HL-60 (cell line): ENCODE data around the gene HOXA13.

Experiments used
- CTCF ChIP-seq: IDR thresholded peaks from one replicate; pipeline ENCODE4 v1.5.1; 2011; ENCODE audit warnings: low read length, control low read depth, inconsistent platforms; ENCODE audit not compliant: insufficient read depth
- GABPA ChIP-seq: IDR thresholded peaks from 2 replicates; pipeline ENCODE4 v1.6.1; 2012; ENCODE audit warnings: low read depth
- POLR2AphosphoS5 ChIP-seq: IDR thresholded peaks from 2 replicates; pipeline ENCODE4 v1.6.1; 2012; ENCODE audit warnings: low read depth
- REST ChIP-seq: IDR thresholded peaks from 2 replicates; pipeline ENCODE4 v1.6.1; 2012; ENCODE audit warnings: low read depth; ENCODE audit not compliant: insufficient replicate concordance

- TF ChIP-seq CTCF (no peak), REST (no peak), POLR2AphosphoS5 (no peak), GABPA (no peak)
Measured at GRCh38 chr7:27163288-27164044, 36.4 kb downstream of the HOXA13 start.
